GM18498 (cell line): ENCODE measurements around the gene SETD6.
A peak's percentile ranks its signal among the peaks of the same experiment; 100 is the strongest.
"Not testable (repeated sequence)": the region's sequence is repeated elsewhere in the genome, so short reads cannot be mapped to it uniquely, and the experiment has no call there.

ENCODE experiments used
- ATAC-seq: cut with Tn5 transposase; IDR thresholded peaks from one replicate; pipeline ENCODE4 v1.9.1; 2021; ENCODE audit warnings: mild to moderate bottlenecking, moderate library complexity; ENCODE audit not compliant: unreplicated experiment

Gene SETD6

DNA sequence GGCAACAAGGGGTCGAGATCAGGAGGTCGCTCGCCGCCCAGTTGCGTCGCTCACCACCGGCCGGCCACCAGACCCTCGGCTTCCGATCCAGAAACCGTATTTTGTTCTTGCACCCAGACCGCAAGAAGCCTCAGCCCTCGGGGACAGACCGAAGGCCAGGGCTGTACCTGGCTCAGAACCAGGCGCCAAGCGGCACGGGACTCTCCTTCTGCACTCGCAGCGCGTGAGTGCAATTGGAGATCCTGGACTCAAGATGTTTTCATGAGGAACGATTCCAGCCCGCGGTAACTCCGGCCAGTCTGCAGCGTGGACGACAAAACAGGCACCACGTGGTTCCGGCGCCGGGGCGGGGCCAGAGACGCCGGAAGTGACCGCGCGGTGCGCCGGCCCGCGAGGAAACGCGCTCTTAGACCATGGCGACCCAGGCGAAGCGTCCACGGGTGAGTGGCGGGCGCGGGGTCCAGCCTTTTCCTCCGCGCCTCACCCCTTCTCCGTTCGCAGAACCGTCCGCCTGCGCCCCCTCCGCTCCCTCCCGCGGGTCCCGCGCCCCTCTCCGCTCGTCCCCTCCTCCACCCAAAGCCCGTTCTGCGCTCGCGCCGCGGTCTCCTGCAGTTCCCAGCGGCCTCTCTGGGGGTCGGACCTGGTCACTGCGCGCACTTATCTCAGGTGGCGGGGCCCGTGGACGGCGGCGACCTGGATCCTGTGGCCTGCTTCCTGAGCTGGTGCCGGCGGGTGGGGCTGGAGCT lies at the start of gene SETD6:
Gene SETD6, plus strand, starts transcription at position 393 of the 746 bp plus-strand sequence. Its CDS starts 21 bp downstream, at position 414.
- ATAC-seq: peak; percentile 80

DNA sequence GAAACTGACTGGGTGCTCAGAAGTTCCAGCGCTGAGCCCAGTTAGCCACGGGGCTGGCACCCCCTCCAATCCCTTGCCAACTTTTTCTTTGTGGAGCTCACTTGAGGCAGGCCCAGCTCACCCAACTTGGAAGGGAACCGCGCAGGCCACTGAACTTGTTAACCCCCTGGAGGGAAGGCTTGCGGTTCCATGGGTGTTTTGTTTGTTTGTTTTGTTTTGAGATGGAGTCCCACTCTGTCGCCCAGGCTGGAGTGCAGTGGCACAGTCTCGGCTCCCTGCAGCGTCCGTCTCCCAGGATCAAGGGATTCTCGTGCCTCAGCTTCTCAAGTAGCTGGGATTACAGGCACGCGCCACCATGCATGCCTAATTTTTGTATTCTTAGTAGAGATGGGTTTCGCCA lies 49.5 kb upstream of the SETD6 start:
- ATAC-seq: no peak

DNA sequence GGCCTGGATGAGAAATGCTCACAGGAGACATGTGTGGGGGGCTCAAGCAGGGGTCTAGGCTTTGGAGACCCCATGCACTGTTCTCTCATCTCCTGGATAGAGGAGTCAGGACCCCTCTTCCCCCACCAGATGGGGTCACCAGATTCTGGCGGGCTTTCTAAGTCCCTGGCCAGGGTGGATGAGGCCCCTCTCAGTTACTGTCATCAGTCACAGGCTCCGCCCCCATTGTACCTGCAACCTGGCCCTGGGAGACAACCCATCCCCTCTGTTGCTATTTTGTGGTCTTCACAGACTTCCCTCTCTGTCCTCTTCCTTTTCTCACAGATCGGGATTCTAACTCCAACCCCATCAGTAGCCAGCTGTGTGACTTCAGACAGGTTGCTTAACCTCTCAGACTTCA lies 48.9 kb upstream of the SETD6 start:
- no peak for ATAC-seq

- ATAC-seq: no peak
Observed at GRCh38 chr16:58467905-58468304, 47.4 kb upstream of the SETD6 start.

- ATAC-seq: no peak
Observed at GRCh38 chr16:58471209-58471975, 43.9 kb upstream of the SETD6 start.

DNA sequence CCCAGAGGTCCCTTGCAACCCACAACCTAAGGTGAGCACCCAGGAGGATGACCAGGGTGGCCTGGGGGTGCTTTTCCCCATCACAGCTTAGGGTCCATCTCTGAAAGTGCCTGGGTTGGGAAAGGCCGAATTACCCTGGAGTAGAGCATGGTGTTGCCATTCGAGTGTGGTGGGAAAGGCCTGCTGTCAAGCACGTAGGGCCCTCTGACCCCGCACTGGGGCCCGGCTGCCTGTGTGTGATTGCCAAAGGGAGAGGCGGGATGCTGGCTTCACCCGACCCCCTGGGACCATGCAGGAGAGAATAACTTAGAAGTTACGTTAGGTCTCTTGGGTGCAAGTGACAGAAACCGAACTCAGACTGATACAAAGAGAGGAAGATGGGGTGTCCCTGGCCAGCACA lies 43.1 kb upstream of the SETD6 start:
- ATAC-seq: no peak

GRCh38 chr16:58472827-58473226 lies 42.5 kb upstream of the SETD6 start:
- ATAC-seq: no peak

GRCh38 chr16:58474296-58474695 lies 41.0 kb upstream of the SETD6 start:
- no peak for ATAC-seq

GRCh38 chr16:58475091-58475619 lies 40.2 kb upstream of the SETD6 start:
- ATAC-seq: no peak

- ATAC-seq: no peak
Observed at GRCh38 chr16:58476791-58477190, 38.5 kb upstream of the SETD6 start.

DNA sequence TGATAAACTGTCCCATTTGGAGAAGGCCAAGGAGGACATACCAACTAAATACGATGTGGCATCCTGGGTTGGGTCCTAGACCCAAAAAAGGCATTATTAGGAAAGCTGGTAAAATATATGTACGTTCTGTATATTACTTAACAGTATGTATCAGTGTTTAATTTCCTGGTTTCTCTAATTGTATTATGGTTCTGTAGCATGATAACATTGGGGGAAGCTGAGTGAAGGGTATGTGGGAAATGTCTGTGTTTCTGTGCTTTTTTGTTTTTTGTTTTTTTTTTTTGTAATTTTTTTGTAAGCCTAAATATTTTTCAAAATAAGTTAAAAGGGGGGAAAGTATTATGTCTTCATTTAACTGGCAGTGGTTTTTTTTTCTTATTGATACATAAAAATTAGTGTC lies 36.9 kb upstream of the SETD6 start:
- no peak for ATAC-seq

GRCh38 chr16:58481226-58481869 lies 34.0 kb upstream of the SETD6 start:
- ATAC-seq: no peak

GRCh38 chr16:58481931-58482330 lies 33.4 kb upstream of the SETD6 start:
- no peak for ATAC-seq

- no peak for ATAC-seq
Observed at GRCh38 chr16:58485184-58485887, 30.0 kb upstream of the SETD6 start.

DNA sequence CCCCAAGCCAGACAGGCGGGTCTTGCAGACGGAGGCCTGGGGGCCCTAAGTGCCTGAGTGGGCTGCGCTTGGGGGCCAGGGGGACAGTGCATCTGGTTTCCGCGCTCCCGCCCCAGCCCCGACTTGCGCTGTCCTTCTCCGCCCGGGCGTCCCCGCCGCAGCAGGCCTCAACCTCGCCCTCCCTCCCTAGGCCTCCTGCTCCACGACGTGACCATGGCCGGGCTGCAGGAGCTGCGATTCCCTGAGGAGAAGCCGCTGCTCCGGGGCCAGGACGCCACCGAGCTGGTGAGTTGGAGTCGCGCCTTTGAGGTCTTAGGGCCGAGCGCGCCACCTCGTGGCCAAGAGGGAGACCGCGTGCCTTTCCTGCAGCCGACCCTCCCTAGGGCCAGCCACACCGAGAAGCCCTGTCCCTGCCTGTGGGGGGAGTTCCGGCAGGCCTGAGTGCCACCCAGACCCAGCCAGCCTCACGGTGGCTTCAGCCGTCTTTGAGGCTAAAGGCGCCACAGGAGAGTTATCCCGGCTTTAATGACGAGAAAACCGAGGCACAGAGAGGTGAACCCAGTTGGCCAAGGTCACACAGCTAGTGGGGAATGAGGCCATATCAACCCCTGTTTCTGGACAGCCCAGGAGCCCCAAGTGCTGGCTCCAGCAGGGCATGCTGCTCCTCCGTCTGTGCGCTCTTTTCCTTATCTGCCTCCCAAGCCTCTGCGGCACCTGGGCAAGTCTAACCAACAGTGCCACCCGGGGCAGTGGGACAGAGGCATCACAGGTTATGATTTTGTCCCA lies 27.6 kb upstream of the SETD6 start:
- ATAC-seq: peak; percentile 79

DNA sequence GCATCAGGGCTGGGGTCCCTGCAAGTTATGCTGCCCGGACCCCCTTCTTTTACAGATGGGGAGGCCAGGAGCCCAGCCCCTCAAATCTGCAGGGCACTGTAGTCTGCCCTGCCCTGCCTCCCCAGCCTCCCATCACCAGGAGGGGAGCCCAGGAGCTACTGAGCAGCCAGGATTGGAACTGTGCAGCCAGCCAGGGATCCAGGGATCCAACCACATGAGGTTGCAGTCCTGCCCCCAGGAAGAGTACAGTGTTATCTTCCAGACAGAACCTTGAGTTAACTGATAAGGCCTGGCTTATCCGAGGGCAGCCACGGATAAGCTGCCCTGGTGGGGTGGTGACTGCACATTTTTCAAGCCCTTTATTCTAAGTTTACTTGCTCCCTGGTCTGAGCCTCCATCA lies 26.8 kb upstream of the SETD6 start:
- ATAC-seq: no peak

- ATAC-seq: no peak
Observed at GRCh38 chr16:58490065-58490464, 25.3 kb upstream of the SETD6 start.

DNA sequence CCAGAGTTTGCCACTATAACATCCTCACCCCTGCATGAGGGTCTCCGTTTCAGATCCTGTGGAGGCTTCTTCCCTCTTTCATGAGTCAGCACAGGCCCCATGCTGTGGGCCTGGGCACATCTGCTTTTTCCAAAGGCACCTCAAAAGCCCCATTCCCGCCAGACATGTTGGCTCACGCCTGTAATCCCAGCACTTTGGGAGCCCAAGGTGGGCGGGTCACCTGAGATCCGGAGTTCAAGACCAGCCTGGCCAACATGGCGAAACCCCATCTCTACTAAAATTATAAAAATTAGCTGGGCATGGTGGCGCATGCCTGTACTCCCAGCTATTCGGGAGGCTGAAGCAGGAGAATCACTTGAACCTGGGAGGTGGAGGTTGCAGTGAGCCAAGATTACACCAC lies 24.8 kb upstream of the SETD6 start:
- not testable (repeated sequence) for ATAC-seq

- ATAC-seq: no peak
Observed at GRCh38 chr16:58492066-58492465, 23.3 kb upstream of the SETD6 start.

GRCh38 chr16:58492735-58493134 lies 22.6 kb upstream of the SETD6 start:
- no peak for ATAC-seq
